Thoracic aorta (tissue), 2 donors: ENCODE data around the gene ABCG5. TPM values are rescaled to one million over a fixed set of nuclear protein-coding genes. Genes with fewer than 3 reads are reported as not detected.

Experiments
- ATAC-seq: fragments of 150-250 bp; one replicate; pipeline ENCODE4 v1.8.0; 2017; ENCODE audit warnings: low read depth; ENCODE audit not compliant: insufficient number of reproducible peaks, low FRiP score
- DNase-seq: peaks from one replicate; pipeline ENCODE4 v3.0.0-alpha.2; 2020; ENCODE audit warnings: low spot score
- H3K27ac ChIP-seq, 2 donors: fragments of 200-600 bp; sonication (generic); 1 replicate in 1 of 2; 2 replicates in 1 of 2; pipeline ENCODE4 v1.5.1; 2016; ENCODE audit warnings: mild to moderate bottlenecking in 2 of 2, moderate library complexity in 2 of 2
- H3K27me3 ChIP-seq: fragments of 200-600 bp; sonication (generic); replicated peaks from 2 replicates; pipeline ENCODE4 v1.6.0; 2016; ENCODE audit warnings: mild to moderate bottlenecking; ENCODE audit not compliant: insufficient read depth
- H3K36me3 ChIP-seq: fragments of 200-600 bp; sonication (generic); one replicate; pipeline ENCODE4 v1.5.1; 2016
- H3K4me1 ChIP-seq, 2 donors: fragments of 200-600 bp; sonication (generic); 1 replicate in 1 of 2; 2 replicates in 1 of 2; pipeline versions ENCODE4 v1.5.1 to v1.6.0; 2016; ENCODE audit warnings: low read depth in 2 of 2, mild to moderate bottlenecking in 1 of 2; ENCODE audit not compliant: control insufficient read depth in 1 of 2
- H3K4me3 ChIP-seq: fragments of 200-600 bp; sonication (generic); 2 replicates; pipeline ENCODE4 v1.5.1; 2016; ENCODE audit warnings: mild to moderate bottlenecking
- H3K9me3 ChIP-seq: fragments of 200-600 bp; sonication (generic); 2 replicates; pipeline ENCODE4 v1.5.1; 2016
- total RNA-seq, 2 donors: library from RNA; depleted of rRNA; stranded (reverse); fragments of >200 nt; gene quantifications; one replicate each; pipeline versions ENCODE4 v1.1.0 to v1.2.3, GENCODE V29; 2016
- TF ChIP-seq, protein P1 (sequence below): fragments of 200-600 bp; sonication (generic); IDR thresholded peaks from one replicate; pipeline ENCODE4 v1.5.1; 2019; ENCODE audit warnings: antibody characterized with exemption

The ABCG5 gene
- total RNA-seq, 2 donors from 2014 or later = not detected

DNA sequence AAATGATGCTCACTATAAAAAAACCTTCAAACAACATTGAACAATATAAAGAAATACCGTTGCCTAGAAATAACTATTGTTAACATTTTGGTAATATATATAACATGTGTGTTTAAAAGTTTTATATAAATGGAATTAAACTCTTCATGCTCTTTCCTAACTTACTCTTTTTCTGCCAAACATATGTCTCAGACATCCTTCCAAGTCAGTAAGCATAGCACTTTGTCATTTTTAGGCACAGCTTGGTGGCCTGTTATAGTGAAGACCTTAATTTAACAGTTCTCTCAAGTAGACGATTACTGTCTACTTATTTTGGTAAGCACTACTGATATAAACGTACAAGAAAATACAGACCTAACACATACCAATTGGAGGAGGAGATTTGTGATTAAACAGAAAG lies 23.9 kb downstream of the ABCG5 start:
- H3K36me3 ChIP-seq = peaks cover 4% of the 10 kb centered on the region
- DNase-seq = no peak
- H3K27ac ChIP-seq = no peak overlapping the region
- H3K27me3 ChIP-seq = no peaks in the 10 kb centered on the region
- TF ChIP-seq, protein P1, sequence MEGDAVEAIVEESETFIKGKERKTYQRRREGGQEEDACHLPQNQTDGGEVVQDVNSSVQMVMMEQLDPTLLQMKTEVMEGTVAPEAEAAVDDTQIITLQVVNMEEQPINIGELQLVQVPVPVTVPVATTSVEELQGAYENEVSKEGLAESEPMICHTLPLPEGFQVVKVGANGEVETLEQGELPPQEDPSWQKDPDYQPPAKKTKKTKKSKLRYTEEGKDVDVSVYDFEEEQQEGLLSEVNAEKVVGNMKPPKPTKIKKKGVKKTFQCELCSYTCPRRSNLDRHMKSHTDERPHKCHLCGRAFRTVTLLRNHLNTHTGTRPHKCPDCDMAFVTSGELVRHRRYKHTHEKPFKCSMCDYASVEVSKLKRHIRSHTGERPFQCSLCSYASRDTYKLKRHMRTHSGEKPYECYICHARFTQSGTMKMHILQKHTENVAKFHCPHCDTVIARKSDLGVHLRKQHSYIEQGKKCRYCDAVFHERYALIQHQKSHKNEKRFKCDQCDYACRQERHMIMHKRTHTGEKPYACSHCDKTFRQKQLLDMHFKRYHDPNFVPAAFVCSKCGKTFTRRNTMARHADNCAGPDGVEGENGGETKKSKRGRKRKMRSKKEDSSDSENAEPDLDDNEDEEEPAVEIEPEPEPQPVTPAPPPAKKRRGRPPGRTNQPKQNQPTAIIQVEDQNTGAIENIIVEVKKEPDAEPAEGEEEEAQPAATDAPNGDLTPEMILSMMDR = no peak
- peaks cover 5 to 6% of the 10 kb centered on the region in 2 donors for H3K4me1 ChIP-seq
- no peaks in the 10 kb centered on the region for H3K9me3 ChIP-seq
- ATAC-seq = no peak
- H3K4me3 ChIP-seq = no peak overlapping the region

DNA sequence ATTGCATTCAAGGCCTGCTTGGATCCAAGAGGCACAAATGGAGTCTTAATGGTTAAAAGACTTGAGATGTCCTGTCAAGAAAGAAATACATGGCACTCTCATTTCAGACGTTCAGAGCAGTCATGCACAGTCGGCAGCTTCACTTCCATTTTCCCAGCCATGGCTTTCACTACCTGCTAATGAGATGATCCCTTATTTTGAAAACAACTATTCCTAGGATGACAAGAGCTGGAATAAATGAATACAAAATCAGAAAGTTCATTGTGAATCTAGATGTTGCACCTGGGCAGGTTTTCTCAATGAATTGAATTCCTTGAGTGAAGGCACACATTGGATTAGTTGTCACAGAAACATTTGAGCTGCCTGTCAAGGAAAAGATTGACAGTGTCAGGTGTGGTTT lies 25.7 kb downstream of the ABCG5 start:
- Histone ChIP-seq H3K9me3 (no peaks in the 10 kb centered on the region), H3K27me3 (no peaks in the 10 kb centered on the region), H3K27ac (no peak overlapping the region), H3K4me1 (peaks cover 5 to 6% of the 10 kb centered on the region in 2 donors), H3K36me3 (peaks cover 4% of the 10 kb centered on the region), H3K4me3 (no peak overlapping the region)
- TF ChIP-seq, protein P1 = no peak
- ATAC-seq (no peak), DNase-seq (no peak)

DNA sequence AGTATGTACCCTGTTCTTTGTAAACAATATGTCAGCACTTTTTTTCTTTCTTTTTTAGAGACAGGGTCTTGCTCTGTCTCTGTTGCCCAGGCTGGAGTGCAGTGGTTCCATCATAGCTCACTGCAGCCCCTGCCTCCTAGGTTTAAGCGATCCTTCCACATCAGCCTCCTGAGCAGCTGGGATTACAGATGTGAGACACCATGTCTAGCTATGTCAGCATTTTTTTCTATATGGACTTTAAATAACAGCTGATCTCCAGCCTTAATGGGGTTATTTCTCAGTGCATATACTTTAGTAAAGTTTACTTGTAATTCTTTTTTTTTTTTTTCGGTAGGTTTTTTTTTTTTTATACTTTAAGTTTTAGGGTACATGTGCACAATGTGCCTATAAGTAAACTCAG lies 26.6 kb downstream of the ABCG5 start:
- Histone ChIP-seq H3K36me3 (peaks cover 4% of the 10 kb centered on the region), H3K27ac (no peak overlapping the region), H3K4me3 (no peak overlapping the region), H3K9me3 (no peaks in the 10 kb centered on the region), H3K4me1 (peaks cover 5 to 6% of the 10 kb centered on the region in 2 donors), H3K27me3 (no peaks in the 10 kb centered on the region)
- no peak for ATAC-seq
- DNase-seq = no peak
- TF ChIP-seq, protein P1 = no peak

GRCh38 chr2:43810888-43811287 lies 27.8 kb downstream of the ABCG5 start:
- Histone ChIP-seq H3K4me1 (peaks cover 5 to 6% of the 10 kb centered on the region in 2 donors), H3K36me3 (peaks cover 4% of the 10 kb centered on the region), H3K9me3 (no peaks in the 10 kb centered on the region), H3K4me3 (no peak overlapping the region), H3K27ac (no peak overlapping the region), H3K27me3 (no peaks in the 10 kb centered on the region)
- TF ChIP-seq, protein P1 = no peak
- no peak for DNase-seq
- ATAC-seq = no peak

- peaks cover 4% of the 10 kb centered on the region for H3K36me3 ChIP-seq
- H3K4me1 ChIP-seq = peaks cover 5 to 6% of the 10 kb centered on the region in 2 donors
- H3K4me3 ChIP-seq = no peak overlapping the region
- no peak for DNase-seq
- TF ChIP-seq, protein P1 = no peak
- ATAC-seq = no peak
- no peaks in the 10 kb centered on the region for H3K27me3 ChIP-seq
- no peak overlapping the region for H3K27ac ChIP-seq
- H3K9me3 ChIP-seq = no peaks in the 10 kb centered on the region
Observed at GRCh38 chr2:43810452-43810851, 28.2 kb downstream of the ABCG5 start.
